HFFc6 (cell line): ENCODE results near the gene LGALS4. TPM values are rescaled to one million over a fixed set of nuclear protein-coding genes. Genes with fewer than 3 reads are reported as not detected.

Experiments used
- DNase-seq: peaks from one replicate; pipeline ENCODE4 v3.0.0-alpha.2; 2018
- H3K27ac Mint-ChIP-seq: 2 replicates; pipeline ENCODE4 v1.8.0; 2020; ENCODE audit warnings: mild to moderate bottlenecking, mixed read lengths
- H3K27me3 Mint-ChIP-seq: 2 replicates; pipeline ENCODE4 v1.8.0; 2021; ENCODE audit warnings: mild to moderate bottlenecking, moderate library complexity, mixed read lengths; ENCODE audit not compliant: insufficient read depth
- H3K36me3 Mint-ChIP-seq: 2 replicates; pipeline ENCODE4 v1.8.0; 2021; ENCODE audit warnings: low read depth, mixed read lengths
- H3K4me1 Mint-ChIP-seq: 2 replicates; pipeline ENCODE4 v1.8.0; 2020; ENCODE audit warnings: low read depth, mixed read lengths
- H3K4me3 Mint-ChIP-seq: 2 replicates; pipeline ENCODE4 v1.8.0; 2020; ENCODE audit warnings: mild to moderate bottlenecking, moderate library complexity, mixed read lengths
- H3K9me3 Mint-ChIP-seq: 2 replicates; pipeline ENCODE4 v1.8.0; 2020; ENCODE audit warnings: mild to moderate bottlenecking, mixed read lengths
- CTCF ChIP-seq: fragments of 200-600 bp; sonication (generic); IDR thresholded peaks from 2 replicates; pipeline ENCODE4 v1.5.0; 2021; ENCODE audit warnings: antibody characterized with exemption, mild to moderate bottlenecking
- total RNA-seq, 6 experiments: library from RNA; stranded (reverse); fragmentation: NEBNext Ultra II Directional; extraction: Animal tissue kit (Norgen Biotek cat#: 25700); gene quantifications; 2 replicates in 1 of 6; 3 replicates in 5 of 6; pipeline ENCODE4 v1.2.3, GENCODE V29; 2021

Gene LGALS4
- total RNA-seq, 6 experiments from 2014 or later: 0.43 TPM; not detected in 5

GRCh38 chr19:38852231-38853044, 39.7 kb upstream of the LGALS4 start:
- Mint-ChIP-seq H3K9me3 (peaks cover 5% of the 10 kb centered on the region; the same call in 1 of the 2 replicates), H3K4me3 (peak overlapping the region; percentile 94), H3K27ac (peak overlapping the region; percentile 99), H3K27me3 (peaks cover 5% of the 10 kb centered on the region), H3K36me3 (peaks cover 17% of the 10 kb centered on the region), H3K4me1 (peaks cover 37% of the 10 kb centered on the region)
- 0 out of 2 replicates have a peak, but pooled peaks have one; percentile 7 for TF ChIP-seq CTCF
- DNase-seq: peak; percentile 85

GRCh38 chr19:38851622-38852230, 39.0 kb upstream of the LGALS4 start:
- peak overlapping the region; percentile 92 for H3K4me3 Mint-ChIP-seq
- H3K36me3 Mint-ChIP-seq: peaks cover 22% of the 10 kb centered on the region
- peak overlapping the region; percentile 98 for H3K27ac Mint-ChIP-seq
- H3K9me3 Mint-ChIP-seq: peaks cover 3% of the 10 kb centered on the region; the same call in 1 of the 2 replicates
- peaks cover 5% of the 10 kb centered on the region for H3K27me3 Mint-ChIP-seq
- DNase-seq: peak; percentile 83
- H3K4me1 Mint-ChIP-seq: peaks cover 37% of the 10 kb centered on the region
- no peak for TF ChIP-seq CTCF

GRCh38 chr19:38850976-38851621, 38.4 kb upstream of the LGALS4 start:
- Mint-ChIP-seq H3K9me3 (no peaks in the 10 kb centered on the region), H3K4me1 (peaks cover 39% of the 10 kb centered on the region), H3K27ac (peak overlapping the region; percentile 98), H3K4me3 (peak overlapping the region; percentile 92), H3K27me3 (peaks cover 5% of the 10 kb centered on the region), H3K36me3 (peaks cover 24% of the 10 kb centered on the region)
- DNase-seq: no peak
- no peak for TF ChIP-seq CTCF

- H3K9me3 Mint-ChIP-seq: no peaks in the 10 kb centered on the region
- peaks cover 44% of the 10 kb centered on the region for H3K4me1 Mint-ChIP-seq
- TF ChIP-seq CTCF: peak; percentile 47
- peaks cover 30% of the 10 kb centered on the region for H3K36me3 Mint-ChIP-seq
- H3K4me3 Mint-ChIP-seq: peak overlapping the region; percentile 92
- peaks cover 5% of the 10 kb centered on the region for H3K27me3 Mint-ChIP-seq
- peak overlapping the region; percentile 98 for H3K27ac Mint-ChIP-seq
- DNase-seq: no peak
Observed at GRCh38 chr19:38850436-38850975, 37.8 kb upstream of the LGALS4 start.

- Mint-ChIP-seq H3K27ac (peak within 1 kb of the TSS; percentile 98), H3K4me3 (peak within 1 kb of the TSS; percentile 92), H3K4me1 (peaks cover 48% of the 10 kb centered on the region), H3K27me3 (peaks cover 5% of the 10 kb centered on the region), H3K36me3 (peaks cover 34% of the 10 kb centered on the region), H3K9me3 (no peaks in the 10 kb centered on the region)
- peak; percentile 100 for DNase-seq
- TF ChIP-seq CTCF: peak; percentile 85
Observed at GRCh38 chr19:38849860-38850435, 37.2 kb upstream of the LGALS4 start, which contains the start of gene HNRNPL. HNRNPL (minus strand) TSS chr19:38849986; CDS start chr19:38849966, 20 bp downstream.
